ENCODE measurements around the gene KRT222.

KRT222 gene

DNA sequence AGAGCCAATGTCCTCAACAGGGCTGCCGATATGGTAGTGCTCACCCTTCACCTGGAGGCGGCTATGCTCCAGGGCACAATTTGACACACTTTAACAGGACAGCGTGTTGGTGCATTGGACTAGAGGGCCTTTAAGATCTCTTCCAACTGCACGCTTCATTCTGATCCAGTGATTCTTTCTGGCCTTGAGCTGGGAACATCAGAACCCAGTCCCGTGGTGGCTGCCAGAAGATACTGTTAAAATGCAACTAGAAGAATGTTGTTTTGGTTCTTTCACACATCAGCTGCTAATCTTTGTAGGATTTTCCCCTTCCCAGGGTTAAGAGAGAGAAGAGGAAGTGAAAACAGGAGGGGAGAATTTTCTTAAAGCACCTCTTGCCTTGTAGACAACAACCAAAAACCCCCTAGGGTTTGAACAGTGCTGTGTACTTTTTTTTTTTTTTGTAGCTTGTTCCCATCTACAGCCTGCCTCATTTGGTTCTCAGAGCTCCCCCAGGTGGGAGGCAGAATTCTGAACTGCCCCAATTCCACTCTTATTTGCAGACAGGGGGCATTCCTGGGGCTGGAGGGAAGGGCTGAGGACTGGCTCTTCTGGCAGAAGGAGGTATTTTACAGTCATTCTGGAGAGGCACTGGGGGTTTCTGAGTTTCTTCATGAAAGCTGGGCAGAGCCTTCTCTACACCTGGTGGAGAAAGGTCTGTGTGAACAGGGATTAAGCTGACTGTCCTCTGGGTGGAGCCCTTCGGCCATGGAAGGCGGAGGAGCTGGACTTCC is 49.7 kb downstream of the KRT222 start:
- no peak for DNase-seq (ENCODE audit: low read depth)

DNA sequence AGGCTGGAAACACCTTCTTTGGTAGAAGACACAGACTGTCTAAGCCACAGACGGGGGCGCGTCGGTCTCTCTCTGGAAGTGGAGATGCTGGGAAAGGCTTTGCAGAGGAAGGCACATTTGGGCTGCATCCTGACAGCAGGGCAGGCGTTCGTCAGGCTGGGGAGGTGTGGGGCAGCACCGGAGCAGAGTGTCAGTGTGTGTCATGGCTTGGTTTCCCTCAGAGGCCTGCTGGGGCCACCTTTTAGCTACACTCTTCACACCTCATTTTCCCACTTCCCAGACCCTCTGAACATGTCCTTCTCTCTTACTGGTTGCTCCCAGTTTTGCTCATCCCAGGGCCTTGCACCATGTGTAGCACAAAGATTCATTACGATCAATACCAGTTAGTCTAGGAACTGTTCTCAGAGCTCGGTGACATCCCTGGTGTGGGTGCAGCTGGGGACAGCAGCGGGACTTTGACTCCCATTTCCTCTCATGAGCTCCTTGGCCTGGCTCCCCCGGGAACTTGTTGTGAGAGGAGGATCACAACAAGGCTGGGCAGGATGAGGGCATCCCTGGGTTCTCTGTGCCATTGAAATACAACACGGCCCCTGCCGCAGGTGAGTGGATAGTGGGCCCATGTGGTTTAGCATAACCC is 50.4 kb downstream of the KRT222 start:
- DNase-seq (ENCODE audit: low read depth), result no peak

DNA sequence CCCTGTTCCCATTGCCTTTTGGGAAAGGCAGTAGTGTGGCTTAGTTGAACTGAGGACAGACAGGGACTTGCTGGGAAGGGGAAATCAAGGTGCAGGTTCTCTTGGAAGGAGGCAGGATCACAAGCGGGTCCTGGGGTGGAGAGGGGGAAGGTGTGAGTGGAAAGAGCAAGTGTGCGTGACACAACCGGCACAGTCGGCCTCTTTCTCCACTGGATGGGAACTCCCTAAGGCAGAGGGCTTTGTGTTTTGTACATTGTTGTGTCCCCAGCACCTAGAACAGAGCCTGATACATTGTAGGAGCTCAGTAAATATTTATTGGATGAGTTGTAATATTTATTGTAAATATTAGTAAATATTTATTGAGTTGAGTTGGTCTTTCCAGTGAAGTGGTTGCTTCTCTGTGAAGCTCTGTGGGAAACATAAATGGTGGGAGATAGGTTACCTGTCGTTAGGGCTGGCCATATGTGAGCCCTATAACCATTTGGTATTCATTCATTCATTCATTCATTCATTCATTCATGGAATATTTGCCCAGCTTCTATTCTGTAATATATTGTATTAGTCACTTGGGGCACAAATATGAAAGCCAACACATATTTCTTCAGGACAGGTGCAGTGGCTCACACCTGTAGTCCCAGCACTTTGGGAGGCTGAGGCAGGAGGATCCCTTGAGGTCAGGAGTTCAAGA is 51.4 kb downstream of the KRT222 start:
- no peak for DNase-seq (ENCODE audit: low read depth)

DNA sequence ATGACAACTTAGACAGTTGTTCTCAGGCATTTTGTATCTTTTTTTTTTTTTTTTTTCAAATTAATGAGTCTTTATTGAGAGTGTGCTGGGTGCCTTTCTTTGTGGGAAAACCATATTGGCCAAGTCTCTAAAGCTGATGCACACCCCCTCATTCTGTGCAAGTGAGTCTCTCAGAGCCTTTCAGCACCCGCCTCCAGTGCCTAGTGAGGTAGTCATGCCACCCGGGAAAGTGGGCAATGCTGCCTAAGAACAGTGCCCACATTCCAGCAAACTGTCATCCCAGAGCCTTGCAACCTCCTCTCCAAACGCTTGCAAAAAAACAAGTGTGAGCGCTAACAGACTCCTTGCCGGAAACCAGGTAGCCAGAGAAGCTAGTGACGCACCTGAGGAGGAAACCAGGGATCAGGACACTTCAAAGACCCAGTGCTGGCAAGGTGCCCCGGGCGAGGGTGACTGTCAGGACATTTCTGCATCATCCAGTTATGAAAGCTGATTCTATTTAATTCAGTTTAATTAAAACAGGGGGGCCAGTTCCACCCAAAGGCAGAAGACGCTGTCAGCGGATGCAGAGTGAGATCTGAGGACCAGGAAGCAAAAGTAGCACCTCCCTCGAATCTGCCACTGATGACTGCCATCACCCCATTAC is 52.3 kb downstream of the KRT222 start:
- DNase-seq (ENCODE audit: low read depth), result peak; percentile 38

DNA sequence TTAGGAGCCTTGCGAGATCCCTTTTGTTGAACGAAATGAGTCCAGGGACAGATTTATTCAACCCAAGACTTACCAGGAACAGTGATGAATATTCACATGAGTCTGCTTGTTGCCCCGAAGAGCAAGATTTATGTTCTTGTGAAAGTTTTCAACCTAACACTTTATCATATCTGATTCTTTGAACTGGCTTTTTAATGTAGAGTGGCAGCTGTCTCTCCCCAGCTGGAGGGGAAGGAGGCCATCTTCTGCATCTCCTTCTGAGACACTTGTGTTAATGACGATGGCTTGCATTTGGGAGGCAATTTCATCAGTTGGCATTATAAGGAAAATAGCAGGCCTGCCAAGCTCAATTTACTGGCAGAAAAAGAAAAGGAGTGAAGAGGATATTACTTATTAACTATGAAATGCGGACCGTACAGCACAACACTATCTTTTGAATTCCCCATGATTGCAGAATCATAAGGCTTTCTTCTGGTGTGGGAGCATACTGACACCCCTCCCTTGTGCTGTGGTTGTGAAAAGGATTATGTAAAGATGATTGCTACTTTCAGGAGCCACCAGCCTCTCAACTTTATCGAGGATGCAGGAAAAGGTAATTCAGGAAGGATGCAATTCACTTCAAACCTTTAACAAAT is 53.0 kb downstream of the KRT222 start:
- DNase-seq (ENCODE audit: low read depth), result no peak

DNA sequence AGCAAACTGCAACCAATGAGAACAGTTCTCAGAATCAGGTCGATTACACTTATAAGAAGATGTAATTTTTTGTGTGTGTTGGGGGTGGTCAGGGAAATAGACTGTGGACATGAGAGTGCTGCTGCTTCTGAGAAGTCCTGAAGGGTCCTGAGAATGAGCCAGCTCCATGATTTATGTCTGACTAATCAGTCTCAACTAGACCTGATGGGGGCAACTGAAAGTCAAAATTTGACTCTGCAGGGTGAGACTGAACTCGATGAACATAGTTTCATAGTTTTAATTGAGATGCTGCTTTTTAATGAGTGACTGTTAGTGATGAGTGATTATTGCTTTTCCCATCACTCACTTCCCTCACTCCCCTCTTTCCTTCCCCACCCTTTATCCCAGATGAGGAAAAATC is 54.6 kb downstream of the KRT222 start:
- DNase-seq (ENCODE audit: low read depth), result no peak

DNA sequence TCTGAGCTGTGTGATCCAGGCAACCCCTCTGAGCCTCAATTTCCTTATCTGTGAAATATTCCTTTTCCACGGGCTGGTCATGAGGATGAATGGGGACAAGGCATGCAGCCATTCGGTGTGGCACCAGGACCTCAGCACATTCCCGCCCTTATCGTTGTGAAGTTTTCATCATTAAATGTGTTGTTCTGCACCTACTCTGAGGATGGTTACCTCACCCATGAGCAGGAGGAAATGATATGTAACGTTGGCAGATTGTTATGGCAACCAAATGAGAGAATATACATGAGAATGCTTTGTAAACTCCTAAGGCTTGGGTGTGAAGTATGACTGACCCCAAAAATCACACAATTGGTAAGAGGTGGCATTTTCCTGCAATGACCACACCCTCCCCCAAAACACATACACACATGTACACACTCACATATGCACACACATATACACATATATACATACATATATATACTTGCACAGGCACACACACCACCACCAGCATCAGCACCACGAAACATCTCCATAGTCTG is 56.9 kb downstream of the KRT222 start:
- DNase-seq (ENCODE audit: low read depth), result no peak

DNA sequence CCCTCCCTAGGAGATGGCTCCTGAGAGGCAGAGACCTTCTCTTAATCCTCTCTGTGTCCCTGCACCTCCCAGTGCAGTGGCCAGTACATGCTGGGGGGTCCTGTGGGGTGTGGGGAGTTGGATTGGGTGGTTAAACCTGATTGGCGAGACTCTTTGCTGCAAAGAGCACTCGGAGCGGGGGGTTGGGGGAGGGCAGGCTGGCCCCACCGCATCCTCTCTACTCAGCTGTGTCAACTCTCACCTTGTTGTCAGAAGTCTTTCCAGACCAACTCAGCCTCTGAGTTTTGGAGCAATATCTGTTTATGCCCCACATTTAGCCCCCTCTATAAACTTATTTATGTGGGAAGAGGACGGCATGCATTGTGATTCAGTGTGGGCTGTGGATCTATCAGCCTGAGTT is 57.3 kb downstream of the KRT222 start:
- no peak for DNase-seq (ENCODE audit: low read depth)

DNA sequence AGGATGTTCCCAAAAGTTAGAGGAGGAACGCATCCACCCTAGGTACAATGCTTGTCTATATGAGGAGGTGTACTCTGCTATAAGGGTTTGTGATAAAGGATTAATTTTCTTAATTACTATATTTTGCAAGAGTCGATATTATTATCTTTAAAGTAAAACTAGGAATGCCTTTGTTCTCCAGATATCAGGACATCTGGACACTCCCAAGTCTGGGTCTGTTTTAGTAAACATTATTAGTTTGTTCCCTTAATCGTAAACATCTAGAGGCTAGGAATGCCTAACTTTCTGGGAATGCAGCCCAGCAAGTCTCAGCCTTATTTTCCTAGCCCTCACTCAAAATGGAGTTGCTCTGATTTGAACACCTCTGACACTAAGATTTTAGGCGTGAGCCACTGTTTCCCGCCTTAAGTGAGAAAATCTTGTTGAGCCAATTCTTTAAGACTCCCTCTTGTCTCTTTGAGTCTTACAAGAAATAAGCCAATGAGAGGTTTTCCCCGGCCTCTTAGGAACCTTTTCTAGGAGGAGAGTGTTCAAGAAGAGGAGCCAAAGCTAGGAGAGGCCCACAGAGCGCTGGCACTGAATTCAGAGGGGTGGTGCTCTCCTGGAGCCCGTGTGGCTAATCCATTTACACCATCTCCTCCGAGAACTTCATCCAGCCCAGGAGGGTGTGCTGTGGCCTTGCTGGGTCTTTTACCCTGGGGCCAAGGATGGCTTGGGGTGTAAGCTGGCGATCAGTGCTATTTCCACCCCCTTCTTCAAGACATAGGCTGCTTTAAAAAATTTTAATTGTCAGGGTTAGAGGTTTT is 58.2 kb downstream of the KRT222 start:
- no peak for DNase-seq (ENCODE audit: low read depth)

DNA sequence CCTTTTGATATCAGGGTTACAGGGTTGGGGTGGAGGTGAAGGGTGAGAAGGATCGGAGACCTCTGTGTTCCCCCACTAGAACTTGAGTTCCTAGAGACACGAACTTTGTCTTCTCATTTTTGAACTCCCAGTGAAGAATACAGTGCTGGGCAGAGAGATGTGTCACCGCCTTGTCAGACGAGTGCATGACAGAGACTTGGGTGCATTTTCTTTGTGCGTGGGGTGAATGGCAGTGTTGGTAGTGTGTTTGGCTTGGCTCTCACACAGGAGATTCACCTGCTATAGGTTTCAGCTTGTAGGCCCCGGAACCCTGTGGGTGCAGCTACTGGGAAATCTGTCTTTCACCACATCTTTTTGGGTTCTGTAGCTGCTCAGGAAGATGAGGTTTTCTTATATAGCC is 59.7 kb downstream of the KRT222 start:
- peak; percentile 51 for DNase-seq (ENCODE audit: low read depth)
